HG03108 (cell line): ENCODE measurements around the gene TFAP2E.

Source experiments
- ATAC-seq: cut with Tn5 transposase; IDR thresholded peaks from one replicate; pipeline ENCODE4 v1.9.1; 2021; ENCODE audit warnings: moderate library complexity; ENCODE audit not compliant: unreplicated experiment

TFAP2E gene

DNA sequence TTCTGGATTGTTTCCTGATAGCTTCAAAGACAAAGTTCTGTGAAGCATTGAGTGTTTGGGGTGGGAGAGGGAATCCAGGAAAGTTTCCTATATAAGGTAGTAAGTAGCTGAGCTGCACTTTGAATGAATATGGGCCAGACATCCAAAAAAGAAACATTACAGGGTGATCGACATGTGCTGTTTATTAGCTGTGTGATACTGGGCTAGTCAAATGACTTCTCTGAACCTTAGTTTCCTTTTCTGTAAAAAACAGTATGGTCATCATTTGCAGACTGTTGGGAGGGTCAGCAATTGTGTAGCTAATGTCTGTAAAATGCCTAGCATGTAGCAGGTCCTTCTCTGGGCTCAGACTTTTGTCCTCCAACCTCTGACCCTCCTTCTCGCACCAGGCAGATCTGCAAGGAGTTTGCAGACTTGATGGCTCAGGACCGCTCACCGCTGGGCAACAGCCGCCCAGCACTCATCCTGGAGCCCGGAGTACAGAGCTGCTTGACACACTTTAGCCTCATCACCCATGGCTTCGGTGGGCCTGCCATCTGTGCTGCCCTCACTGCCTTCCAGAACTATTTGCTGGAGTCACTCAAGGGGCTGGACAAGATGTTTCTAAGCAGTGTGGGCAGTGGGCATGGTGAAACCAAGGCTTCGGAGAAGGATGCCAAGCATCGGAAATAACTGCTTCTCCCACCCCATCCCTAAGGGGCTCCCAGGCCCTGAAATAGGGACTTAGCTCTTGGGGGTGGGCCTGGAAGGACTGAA lies 21.1 kb downstream of the TFAP2E start:
- no peak for ATAC-seq

DNA sequence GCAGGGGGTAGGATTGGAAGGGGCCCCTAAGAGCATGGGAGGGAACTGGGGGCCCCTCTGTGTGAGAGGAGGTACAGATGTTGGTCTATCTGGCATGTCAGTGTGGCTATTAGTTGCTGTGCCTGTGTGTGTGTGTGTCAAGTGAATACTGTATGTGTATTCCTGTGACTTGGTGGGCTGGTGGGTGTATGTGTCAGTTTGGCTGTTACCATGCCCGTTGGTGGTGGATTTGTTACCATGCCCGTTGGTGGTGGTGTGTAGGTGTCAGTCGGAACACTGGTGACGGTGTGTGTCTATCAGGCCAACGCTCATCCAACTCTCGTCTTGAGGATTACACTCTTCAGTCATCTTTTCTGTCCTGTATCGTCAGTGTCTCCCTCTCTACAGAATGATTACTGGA lies 22.6 kb downstream of the TFAP2E start:
- no peak for ATAC-seq

DNA sequence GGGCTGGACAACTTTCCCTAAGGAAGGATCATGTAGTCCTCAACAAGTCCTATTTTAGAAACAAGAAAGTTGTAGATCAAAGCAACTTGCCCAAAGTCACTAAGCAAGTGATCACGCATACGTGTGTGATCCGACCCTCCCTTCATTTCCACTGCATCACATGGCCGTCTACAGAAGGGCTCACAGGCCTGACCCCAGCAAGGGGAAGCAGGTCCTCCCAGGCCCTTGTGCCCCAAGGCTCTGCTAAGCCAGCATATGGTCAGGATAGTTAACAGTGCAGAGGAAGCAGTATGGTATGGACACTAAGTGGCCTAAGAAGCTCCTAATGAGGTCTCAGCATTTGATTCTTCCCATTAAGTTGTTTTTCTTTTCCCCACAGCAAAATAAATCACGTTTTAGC lies 24.8 kb downstream of the TFAP2E start:
- no peak for ATAC-seq

DNA sequence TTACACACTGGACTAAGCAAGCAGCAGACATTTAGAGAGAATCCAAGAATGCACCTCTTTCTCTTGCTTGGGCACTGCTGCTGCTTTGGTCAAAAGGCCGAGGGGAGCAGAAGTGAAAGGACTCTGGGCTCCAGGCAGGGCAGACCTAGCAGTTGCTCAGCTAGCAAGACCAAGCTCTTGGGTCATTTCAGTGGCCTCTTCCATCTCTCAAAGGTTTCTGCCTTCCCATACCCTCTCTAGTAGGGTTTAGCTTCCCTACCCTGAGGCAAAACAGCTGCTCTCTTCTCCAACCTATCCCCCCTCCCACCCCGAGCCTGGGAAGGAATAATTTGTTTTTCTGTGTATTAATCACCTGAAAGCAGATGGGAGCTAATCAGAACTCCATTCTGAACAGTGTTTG lies 25.8 kb downstream of the TFAP2E start:
- ATAC-seq, result no peak

DNA sequence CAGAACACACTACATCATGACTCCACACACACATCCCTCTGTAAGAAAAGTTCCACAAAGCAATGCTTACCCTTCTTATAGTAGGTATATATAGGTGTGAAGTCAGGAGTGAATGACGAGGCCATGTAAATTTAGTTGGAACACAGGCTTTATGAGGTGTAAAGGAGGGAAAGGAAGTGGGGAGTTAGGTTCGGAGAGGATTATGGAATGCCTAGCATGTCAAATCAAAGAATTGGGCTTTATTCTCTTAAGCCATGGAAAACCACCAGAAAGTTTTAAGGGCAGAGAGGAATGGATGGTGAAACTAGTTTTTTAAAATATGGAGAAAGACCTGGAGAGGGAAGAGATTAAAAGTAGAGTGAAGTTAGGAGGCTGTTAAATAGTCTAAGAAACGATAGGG lies 26.3 kb downstream of the TFAP2E start:
- ATAC-seq, result no peak

DNA sequence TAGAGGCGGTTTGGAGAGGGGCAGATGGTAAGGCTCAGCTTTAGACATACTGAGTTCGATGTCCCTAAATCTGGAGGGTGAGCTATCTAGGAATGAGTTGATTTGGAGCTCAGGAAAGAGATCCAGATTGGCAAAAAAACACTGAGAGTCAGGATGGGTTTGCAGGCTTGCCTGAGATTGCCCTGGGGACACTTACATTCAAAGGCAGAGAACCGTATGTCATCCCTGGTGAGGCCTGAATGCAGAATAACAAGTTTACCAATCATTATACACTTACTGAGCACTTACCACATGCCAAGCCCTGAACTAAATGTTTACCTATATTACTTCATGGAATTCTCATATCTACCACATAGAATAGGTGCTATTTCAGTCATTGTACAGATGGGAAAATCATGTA lies 27.5 kb downstream of the TFAP2E start:
- ATAC-seq, result no peak

DNA sequence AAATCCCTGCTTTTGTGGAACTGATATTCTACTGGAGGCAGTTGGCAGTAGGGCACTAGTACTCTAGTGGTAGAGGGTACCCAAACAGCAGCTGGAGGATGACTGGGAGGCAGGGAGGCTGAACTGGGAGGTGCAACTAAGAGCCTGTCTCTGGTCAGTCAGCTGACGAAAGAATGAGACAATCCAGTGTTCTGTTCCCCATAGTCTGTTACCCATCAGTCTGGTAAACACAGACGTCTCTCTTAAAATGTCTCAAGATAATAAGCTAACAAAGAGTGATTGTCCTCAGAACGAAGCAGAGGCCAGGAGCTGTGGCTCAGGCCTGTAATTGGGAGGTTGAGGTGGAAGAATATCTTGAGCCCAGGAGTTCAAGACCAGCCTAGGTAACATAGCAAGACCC lies 30.4 kb downstream of the TFAP2E start:
- ATAC-seq, result no peak

DNA sequence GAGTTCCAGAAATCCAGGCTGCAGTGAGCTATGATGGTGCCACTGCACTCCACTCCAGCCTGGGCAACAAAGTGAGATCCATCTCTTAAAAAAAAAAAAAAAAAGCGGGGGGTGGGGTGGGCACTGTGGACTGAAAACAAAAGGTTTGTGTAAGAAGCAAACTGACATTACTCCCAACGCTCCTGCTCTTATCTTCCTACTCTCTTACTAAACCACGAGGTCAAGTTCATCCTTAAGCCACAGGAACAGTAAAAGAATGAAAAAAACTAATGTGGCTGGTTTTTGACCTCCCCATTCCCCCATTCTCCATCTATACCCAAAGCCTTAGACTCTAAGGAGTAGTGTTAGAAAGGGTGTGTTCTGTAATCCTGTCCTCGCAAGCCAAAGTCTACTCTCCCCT lies 30.8 kb downstream of the TFAP2E start:
- ATAC-seq, result no peak

DNA sequence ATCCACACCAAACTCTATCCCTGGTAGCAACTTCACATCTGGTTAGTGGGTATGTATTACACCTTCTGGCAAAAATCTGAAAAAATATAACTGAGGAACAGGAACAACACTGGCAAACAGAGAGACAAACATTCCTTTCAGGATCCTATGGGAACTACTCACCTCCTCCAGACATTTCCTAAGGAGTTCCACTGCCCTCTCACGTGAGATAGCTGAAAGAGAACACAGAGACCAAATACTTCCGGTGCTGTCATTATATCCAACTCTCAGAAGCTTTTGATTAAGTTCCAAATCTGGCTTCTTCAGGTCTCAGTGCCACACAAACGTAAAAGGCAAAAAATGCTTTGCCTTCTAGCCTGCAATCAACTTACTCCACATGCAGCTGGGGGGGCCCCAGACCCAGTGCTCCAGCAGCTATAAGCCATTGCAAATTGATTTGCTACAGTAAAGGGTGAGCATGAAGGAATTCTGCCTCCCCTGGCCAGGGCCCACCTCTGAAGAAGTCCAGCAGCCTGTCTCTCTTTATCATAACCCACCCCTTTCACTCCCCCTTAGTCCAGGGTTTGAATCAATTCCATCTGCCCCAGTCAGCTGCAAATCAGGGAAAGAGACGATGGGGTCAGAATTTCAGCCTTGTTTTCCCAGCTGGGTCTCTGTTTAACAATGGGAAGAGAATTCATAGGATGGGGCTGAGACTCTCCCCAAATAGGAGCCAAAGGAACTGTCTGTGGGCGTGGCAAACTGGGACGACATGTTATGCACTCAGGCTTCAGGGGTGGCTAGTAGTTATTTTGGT lies 32.2 kb downstream of the TFAP2E start:
- no peak for ATAC-seq

DNA sequence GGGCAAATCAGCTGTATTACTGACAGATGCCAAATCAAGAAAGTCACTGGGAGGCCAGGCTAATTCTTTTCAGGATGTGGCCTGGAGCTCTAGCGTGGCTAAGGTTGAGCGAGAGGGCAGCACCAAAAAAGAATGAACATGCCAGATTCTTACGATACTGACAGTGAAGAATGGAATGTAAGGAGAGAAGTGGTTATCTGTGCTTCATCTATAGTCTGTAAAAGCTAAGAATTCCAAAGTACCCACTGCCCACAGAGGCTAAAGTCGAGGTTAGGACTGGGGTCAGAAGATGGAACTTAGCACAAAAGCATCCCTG lies 32.7 kb downstream of the TFAP2E start:
- ATAC-seq, result no peak

DNA sequence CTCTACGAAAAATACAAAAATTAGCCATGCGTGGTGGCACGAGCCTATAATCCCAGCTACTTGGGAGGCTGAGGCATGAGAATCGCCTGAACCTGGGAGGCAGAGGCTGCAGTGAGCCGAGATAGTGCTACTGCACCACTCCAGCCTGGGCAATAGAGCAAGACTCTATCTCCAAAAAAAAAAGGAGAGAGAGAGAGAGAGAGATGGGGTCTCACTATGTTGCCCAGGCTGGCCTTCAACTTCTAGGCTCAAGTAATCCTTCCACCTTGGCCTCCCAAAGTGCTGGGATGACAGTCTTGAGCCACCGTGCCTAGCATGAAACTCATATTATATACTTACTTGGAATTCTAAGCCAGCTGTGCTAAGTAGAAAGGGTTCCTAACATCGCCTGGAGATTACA lies 38.5 kb downstream of the TFAP2E start:
- no peak for ATAC-seq

DNA sequence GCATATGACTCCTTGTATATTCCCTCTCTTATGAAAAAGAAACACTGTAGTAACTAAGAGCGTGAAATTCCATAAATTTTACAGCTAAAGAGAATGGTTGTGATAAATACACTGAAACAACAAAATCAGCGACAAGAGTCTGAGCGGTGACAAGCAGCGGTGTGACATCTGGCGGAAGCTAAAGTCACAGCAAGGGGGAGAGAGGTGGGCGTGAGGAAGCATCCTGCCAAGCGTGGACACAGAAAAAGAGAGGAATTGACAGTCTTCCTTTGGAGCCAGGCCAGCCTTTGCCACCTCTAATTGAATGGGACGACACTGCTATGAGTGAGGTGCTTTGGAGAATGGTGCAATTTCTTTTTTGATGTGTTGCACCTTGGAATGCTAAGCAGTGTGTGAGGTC lies 42.3 kb downstream of the TFAP2E start:
- no peak for ATAC-seq

DNA sequence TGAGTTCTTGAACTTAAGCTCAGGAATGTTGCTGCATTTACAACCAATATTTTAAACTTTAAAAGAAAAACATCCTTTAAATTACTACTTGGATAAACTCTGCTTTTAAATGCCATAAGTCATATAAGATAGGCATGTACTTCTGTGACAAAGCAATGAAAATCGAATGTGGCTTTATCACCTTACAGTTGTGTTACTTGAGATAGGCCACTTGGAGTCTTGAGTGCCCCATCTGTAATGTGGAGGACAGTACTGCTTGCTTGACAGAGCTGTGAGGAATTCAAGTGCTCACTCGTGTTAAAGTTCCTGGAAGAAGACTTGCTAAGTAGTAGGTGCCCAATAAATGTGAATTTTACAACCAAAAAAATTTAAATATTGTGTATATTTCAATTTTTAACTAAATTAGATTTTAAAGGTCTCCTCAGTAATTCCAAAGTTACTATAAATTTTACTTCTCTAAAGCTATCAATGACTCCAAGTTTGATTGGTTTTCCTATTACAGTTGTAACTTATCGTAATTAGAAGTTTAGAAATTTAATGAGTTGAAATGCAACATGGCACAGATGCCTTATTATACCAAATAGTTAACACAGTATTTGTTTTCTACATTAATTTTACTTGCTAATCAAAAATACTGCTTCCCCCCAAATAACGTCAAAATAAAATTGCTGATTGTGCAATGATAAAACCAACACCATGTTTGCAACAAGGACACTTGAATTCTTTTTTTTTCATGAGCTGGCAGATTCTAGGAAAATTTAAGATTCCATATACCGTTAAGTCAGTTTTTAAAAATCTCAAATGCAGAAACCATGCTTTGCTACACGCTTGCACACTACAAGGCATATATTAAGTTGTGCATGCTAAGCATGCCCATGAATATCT lies 46.4 kb downstream of the TFAP2E start:
- no peak for ATAC-seq

DNA sequence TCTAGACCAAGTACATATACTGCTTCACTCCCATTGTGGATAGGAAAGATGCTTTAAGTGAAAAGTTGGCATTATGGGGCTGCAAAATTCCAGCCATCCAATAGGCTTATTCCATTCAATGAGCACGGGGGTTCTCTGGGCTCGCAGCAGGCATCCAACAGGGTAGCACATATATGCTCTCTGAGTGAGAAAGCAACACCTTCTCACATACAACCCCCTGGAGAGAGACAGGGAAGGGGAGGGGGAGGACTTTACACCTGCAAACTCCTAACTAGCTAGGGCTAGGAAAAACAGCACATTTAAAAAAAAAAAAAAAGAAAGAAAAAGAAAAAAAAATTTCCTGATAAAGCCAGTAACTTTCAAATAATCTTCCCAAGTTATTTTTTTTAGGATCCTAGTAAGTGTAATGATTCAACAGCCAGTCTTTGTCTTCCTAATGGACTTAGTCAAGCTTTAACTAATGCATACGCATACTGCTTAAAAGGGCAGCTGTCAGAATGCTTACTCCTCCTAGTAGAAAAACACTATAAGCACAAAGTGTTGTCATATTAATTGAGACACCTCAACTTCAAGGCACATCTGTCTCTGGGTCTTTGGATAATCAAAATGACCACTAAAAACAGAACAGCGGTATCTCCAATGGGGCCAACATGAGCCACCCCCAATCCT lies 49.5 kb downstream of the TFAP2E start:
- ATAC-seq, result no peak

DNA sequence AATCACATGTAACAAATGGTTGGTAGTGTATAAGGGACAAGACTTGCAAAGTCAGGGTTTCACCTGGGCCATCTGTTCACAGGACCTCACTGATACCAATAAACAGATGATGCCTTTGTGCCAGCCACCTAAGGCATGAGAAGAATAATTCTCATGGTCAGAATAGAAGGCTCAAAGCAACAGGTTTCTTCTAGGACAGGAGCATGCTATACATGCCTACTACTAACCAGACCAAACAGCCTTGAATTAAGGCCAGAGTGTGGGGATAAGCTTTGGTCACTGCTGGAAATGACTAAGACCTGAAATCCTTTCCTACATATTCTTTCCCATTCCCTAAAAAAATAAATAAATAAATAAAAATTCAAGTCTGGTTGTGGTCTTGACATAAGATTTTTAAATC lies 50.7 kb downstream of the TFAP2E start:
- no peak for ATAC-seq

DNA sequence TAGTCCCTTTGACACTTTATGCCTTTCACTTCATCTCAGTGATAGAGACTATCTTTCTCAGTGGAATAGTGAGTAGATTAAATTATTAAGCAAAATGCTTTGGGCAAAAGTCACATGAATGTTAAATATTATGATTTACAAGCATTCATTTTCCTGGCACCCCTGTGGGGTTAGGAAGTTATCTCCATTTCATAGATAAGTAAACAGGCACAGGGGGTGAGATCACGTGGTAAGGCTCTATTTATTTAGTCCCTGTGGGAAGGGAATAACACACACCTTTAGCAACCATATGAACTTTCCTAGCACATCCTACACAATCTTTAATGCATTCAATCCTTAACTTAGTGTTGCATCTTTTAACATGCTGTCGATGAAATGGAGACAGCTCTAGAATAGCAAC lies 55.9 kb downstream of the TFAP2E start:
- no peak for ATAC-seq

DNA sequence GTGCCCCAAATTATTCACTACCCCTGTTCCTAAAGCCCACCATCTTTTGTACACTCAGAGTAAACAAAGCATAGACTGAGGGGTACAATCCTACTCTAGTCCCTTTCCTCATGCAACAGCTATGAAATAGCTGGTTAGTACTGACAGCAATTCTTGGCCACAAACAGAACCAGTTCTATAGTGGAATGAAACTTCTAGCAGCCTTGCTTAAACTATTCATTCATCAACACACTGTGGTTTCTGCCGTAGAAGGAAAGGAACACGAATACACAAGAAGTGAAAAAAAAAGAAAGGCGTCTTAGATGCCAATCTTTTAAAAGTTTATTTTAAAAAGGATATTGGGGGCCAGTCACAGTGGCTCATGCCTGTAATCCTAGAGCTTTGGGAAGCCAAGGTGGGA lies 58.3 kb downstream of the TFAP2E start:
- no peak for ATAC-seq

DNA sequence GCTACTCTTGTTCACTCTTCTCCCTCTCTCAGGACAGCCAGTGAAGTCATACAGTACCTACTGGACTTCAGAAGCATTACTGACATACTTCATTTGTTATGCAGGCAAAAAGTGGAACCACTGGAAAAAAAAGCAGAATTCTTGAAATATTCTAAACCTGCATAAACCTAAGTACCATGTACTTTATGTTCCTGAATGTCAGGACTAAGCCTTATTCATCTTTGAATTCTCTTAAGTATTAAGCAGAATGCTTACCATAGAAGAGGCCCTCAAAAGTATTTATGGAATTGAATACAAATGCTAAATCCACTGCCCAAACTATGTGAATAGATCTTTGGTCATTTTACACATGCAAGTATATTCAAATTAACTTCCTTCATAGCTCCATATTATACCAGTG lies 60.4 kb downstream of the TFAP2E start:
- ATAC-seq, result no peak

DNA sequence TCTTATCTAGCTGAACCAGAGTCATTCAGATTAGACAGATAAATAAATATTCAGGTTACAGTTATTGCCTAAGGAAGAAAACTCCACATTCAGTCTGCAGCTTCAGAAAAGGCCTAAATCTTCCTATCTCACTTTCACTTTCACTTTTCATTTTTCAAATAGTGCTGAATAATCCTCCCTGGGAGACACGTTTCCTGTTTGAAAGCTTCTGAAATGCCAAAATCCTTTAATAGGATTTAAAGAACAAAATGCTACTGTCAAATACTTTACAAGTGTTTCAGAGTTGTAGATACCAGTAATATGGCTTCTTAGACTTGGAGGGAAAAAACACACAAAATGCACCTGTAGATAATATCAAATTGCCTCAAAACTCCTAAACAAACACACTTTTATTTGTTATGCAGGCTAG lies 64.3 kb downstream of the TFAP2E start:
- no peak for ATAC-seq

DNA sequence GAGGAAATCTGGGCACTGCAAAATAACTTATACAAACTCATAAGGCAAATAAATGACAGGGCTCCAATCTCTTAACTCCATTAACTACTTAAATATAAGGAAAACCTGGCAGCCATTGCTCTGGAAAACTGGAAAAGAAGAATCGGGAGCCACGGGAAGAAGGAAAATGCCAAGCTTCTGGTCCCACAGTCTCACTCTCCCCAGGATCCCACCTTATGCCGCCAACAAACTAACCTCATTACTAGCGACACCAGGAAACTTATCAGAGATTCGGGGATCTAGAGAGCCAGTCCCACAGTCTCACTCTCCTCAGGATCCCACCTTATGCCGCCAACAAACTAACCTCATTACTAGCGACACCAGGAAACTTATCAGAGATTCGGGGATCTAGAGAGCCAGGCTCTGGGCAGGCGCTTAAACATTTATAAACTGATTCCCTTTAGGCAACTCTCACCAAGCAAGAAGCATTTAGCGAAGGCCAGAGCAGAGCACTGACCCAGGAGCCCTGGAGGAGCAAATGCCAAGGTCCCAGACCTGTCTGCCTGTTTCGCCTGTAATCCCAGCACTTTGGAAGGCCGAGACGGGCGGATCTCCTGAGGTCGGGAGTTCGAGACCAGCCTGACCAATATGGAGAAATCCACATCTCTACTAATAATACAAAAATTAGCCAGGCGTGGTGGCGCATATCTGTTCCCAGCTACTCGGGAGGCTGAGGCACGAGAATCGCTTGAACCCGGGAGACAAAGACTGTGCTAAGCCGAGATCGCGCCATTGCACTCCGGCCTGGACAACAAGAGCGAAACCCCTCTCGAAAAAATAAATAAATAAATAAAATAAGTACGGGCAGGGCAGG lies 67.5 kb downstream of the TFAP2E start:
- no peak for ATAC-seq
